ENCODE measurements around the gene MAML3. TPM values are rescaled to one million over a fixed set of nuclear protein-coding genes. Genes with fewer than 3 reads are reported as not detected.

The MAML3 gene
- total RNA-seq, 1 donor from 2014 or later: 0.54 TPM

GRCh38 chr4:139884438-139884837 lies 269.5 kb downstream of the MAML3 start:
- DNase-seq: no peak
- peaks cover 9% of the 10 kb centered on the region for H3K27me3 Mint-ChIP-seq
- peaks cover 6% of the 10 kb centered on the region for H3K9me3 Mint-ChIP-seq
- H3K27ac Mint-ChIP-seq: no peak overlapping the region
- no peaks in the 10 kb centered on the region for H3K36me3 Mint-ChIP-seq (ENCODE audit: low read depth)
- H3K4me1 Mint-ChIP-seq: peaks cover 2% of the 10 kb centered on the region
- no peak overlapping the region for H3K4me3 Mint-ChIP-seq
- intact Hi-C loops (cut with micrococcal nuclease): no loop called here

- DNase-seq: no peak
- intact Hi-C loops (cut with micrococcal nuclease): no loop called here
- H3K27me3 Mint-ChIP-seq: peaks cover 13% of the 10 kb centered on the region
- no peaks in the 10 kb centered on the region for H3K4me1 Mint-ChIP-seq
- no peak overlapping the region for H3K4me3 Mint-ChIP-seq
- H3K27ac Mint-ChIP-seq: no peak overlapping the region
- no peaks in the 10 kb centered on the region for H3K36me3 Mint-ChIP-seq (ENCODE audit: low read depth)
- H3K9me3 Mint-ChIP-seq: peaks cover 6% of the 10 kb centered on the region
These were observed 273.1 kb downstream of the MAML3 start for GRCh38 chr4:139880841-139881240.

- Mint-ChIP-seq H3K27me3 (peaks cover 12% of the 10 kb centered on the region), H3K4me1 (peaks cover 4% of the 10 kb centered on the region), H3K27ac (no peak overlapping the region), H3K36me3 (ENCODE audit: low read depth) (no peaks in the 10 kb centered on the region), H3K4me3 (no peak overlapping the region), H3K9me3 (peaks cover 3% of the 10 kb centered on the region)
- intact Hi-C loops (cut with micrococcal nuclease): no loop called here
- no peak for DNase-seq
These were observed 275.9 kb downstream of the MAML3 start for GRCh38 chr4:139878050-139878449.

GRCh38 chr4:139876337-139876941 lies 277.5 kb downstream of the MAML3 start:
- no peak overlapping the region for H3K4me3 Mint-ChIP-seq
- H3K27me3 Mint-ChIP-seq: peaks cover 8% of the 10 kb centered on the region
- no peaks in the 10 kb centered on the region for H3K36me3 Mint-ChIP-seq (ENCODE audit: low read depth)
- H3K4me1 Mint-ChIP-seq: peaks cover 8% of the 10 kb centered on the region
- DNase-seq: no peak
- no peak overlapping the region for H3K27ac Mint-ChIP-seq
- no peaks in the 10 kb centered on the region for H3K9me3 Mint-ChIP-seq
- intact Hi-C loops (cut with micrococcal nuclease): no loop called here

- intact Hi-C loops (cut with micrococcal nuclease): no loop called here
- no peak overlapping the region for H3K4me3 Mint-ChIP-seq
These were observed 278.6 kb downstream of the MAML3 start for GRCh38 chr4:139875411-139875825.

GRCh38 chr4:139873111-139873860 lies 280.7 kb downstream of the MAML3 start:
- peaks cover 8% of the 10 kb centered on the region for H3K4me1 Mint-ChIP-seq
- H3K4me3 Mint-ChIP-seq: no peak overlapping the region
- H3K9me3 Mint-ChIP-seq: no peaks in the 10 kb centered on the region
- no peaks in the 10 kb centered on the region for H3K36me3 Mint-ChIP-seq (ENCODE audit: low read depth)
- intact Hi-C loops (cut with micrococcal nuclease): loop anchor here (2.0 kb wide), 1 partner anchor 78 kb away; no protein-coding TSS in a partner anchor
- no peak for DNase-seq
- H3K27me3 Mint-ChIP-seq: peaks cover 12% of the 10 kb centered on the region
- no peak overlapping the region for H3K27ac Mint-ChIP-seq

More at GRCh38 chr4:139875411-139875825, 278.6 kb downstream of the MAML3 start:
- Mint-ChIP-seq H3K4me1 (peaks cover 8% of the 10 kb centered on the region), H3K27me3 (peaks cover 9% of the 10 kb centered on the region), H3K36me3 (ENCODE audit: low read depth) (no peaks in the 10 kb centered on the region), H3K9me3 (no peaks in the 10 kb centered on the region), H3K27ac (no peak overlapping the region)
- DNase-seq: no peak

GRCh38 chr4:139872274-139872673 lies 281.7 kb downstream of the MAML3 start:
- Mint-ChIP-seq H3K4me1 (peaks cover 8% of the 10 kb centered on the region), H3K36me3 (ENCODE audit: low read depth) (no peaks in the 10 kb centered on the region), H3K27ac (peak overlapping the region; percentile 17), H3K4me3 (no peak overlapping the region), H3K27me3 (peaks cover 8% of the 10 kb centered on the region), H3K9me3 (no peaks in the 10 kb centered on the region)
- no peak for DNase-seq
- intact Hi-C loops (cut with micrococcal nuclease): loop anchor here (2.0 kb wide), 1 partner anchor 79 kb away; no protein-coding TSS in a partner anchor

- H3K36me3 Mint-ChIP-seq (ENCODE audit: low read depth): no peaks in the 10 kb centered on the region
- peaks cover 8% of the 10 kb centered on the region for H3K4me1 Mint-ChIP-seq
- no peak for DNase-seq
- H3K27ac Mint-ChIP-seq: no peak overlapping the region
- no peak overlapping the region for H3K4me3 Mint-ChIP-seq
- peaks cover 16% of the 10 kb centered on the region for H3K27me3 Mint-ChIP-seq
- H3K9me3 Mint-ChIP-seq: no peaks in the 10 kb centered on the region
- intact Hi-C loops (cut with micrococcal nuclease): no loop called here
These were observed 284.2 kb downstream of the MAML3 start for GRCh38 chr4:139869810-139870209.

GRCh38 chr4:139866276-139866962 lies 287.6 kb downstream of the MAML3 start:
- no peak for DNase-seq
- intact Hi-C loops (cut with micrococcal nuclease): no loop called here
- peaks cover 18% of the 10 kb centered on the region for H3K27me3 Mint-ChIP-seq
- H3K4me1 Mint-ChIP-seq: no peaks in the 10 kb centered on the region
- no peaks in the 10 kb centered on the region for H3K9me3 Mint-ChIP-seq
- H3K27ac Mint-ChIP-seq: no peak overlapping the region
- H3K36me3 Mint-ChIP-seq (ENCODE audit: low read depth): no peaks in the 10 kb centered on the region
- no peak overlapping the region for H3K4me3 Mint-ChIP-seq

- H3K27ac Mint-ChIP-seq: no peak overlapping the region
- H3K36me3 Mint-ChIP-seq (ENCODE audit: low read depth): no peaks in the 10 kb centered on the region
- H3K4me3 Mint-ChIP-seq: no peak overlapping the region
- H3K4me1 Mint-ChIP-seq: no peaks in the 10 kb centered on the region
- intact Hi-C loops (cut with micrococcal nuclease): no loop called here
- peaks cover 19% of the 10 kb centered on the region for H3K27me3 Mint-ChIP-seq
- DNase-seq: no peak
- no peaks in the 10 kb centered on the region for H3K9me3 Mint-ChIP-seq
These were observed 288.4 kb downstream of the MAML3 start for GRCh38 chr4:139865537-139865936.

GRCh38 chr4:139863531-139863930 lies 290.5 kb downstream of the MAML3 start:
- Mint-ChIP-seq H3K27ac (no peak overlapping the region), H3K4me1 (peaks cover 5% of the 10 kb centered on the region), H3K36me3 (ENCODE audit: low read depth) (no peaks in the 10 kb centered on the region), H3K27me3 (peaks cover 18% of the 10 kb centered on the region), H3K4me3 (no peak overlapping the region), H3K9me3 (no peaks in the 10 kb centered on the region)
- intact Hi-C loops (cut with micrococcal nuclease): no loop called here
- DNase-seq: no peak

GRCh38 chr4:139861471-139861870 lies 292.5 kb downstream of the MAML3 start:
- no peak for DNase-seq
- no peaks in the 10 kb centered on the region for H3K9me3 Mint-ChIP-seq
- H3K27ac Mint-ChIP-seq: no peak overlapping the region
- no peaks in the 10 kb centered on the region for H3K36me3 Mint-ChIP-seq (ENCODE audit: low read depth)
- no peak overlapping the region for H3K4me3 Mint-ChIP-seq
- intact Hi-C loops (cut with micrococcal nuclease): no loop called here
- H3K27me3 Mint-ChIP-seq: peaks cover 25% of the 10 kb centered on the region
- H3K4me1 Mint-ChIP-seq: peaks cover 17% of the 10 kb centered on the region

GRCh38 chr4:139860435-139861024 lies 293.5 kb downstream of the MAML3 start:
- Mint-ChIP-seq H3K4me3 (no peak overlapping the region), H3K36me3 (ENCODE audit: low read depth) (no peaks in the 10 kb centered on the region), H3K9me3 (no peaks in the 10 kb centered on the region), H3K4me1 (peaks cover 17% of the 10 kb centered on the region), H3K27ac (no peak overlapping the region), H3K27me3 (peaks cover 28% of the 10 kb centered on the region)
- DNase-seq: no peak
- intact Hi-C loops (cut with micrococcal nuclease): no loop called here

GRCh38 chr4:139859876-139860275 lies 294.1 kb downstream of the MAML3 start:
- peaks cover 17% of the 10 kb centered on the region for H3K4me1 Mint-ChIP-seq
- intact Hi-C loops (cut with micrococcal nuclease): loop anchor here (1.0 to 5.0 kb wide), 8 partner anchors 39 to 593 kb away; no protein-coding TSS in a partner anchor
- no peak for DNase-seq
- no peak overlapping the region for H3K4me3 Mint-ChIP-seq
- no peak overlapping the region for H3K27ac Mint-ChIP-seq
- no peaks in the 10 kb centered on the region for H3K36me3 Mint-ChIP-seq (ENCODE audit: low read depth)
- H3K9me3 Mint-ChIP-seq: no peaks in the 10 kb centered on the region
- H3K27me3 Mint-ChIP-seq: peaks cover 25% of the 10 kb centered on the region

Data from activated CD4-positive, alpha-beta T cell treated with anti-CD3 and anti-CD28 coated beads, Interleukin-2, amount 10 ng/mL, durations not matched to agents 24 days and 14 days (primary cell).